H1 (cell line): Measurements from ENCODE around the gene RBM47. TPM values are rescaled to one million over a fixed set of nuclear protein-coding genes. Genes with fewer than 3 reads are reported as not detected.

ENCODE experiments used
- BRCA1 ChIP-seq: IDR thresholded peaks from 2 replicates; pipeline ENCODE4 v1.6.1; 2012; ENCODE audit warnings: low read depth, low read length, improper control_type of control experiment
- PHF8 ChIP-seq: fragments of 200-600 bp; sonication (generic); conservative IDR thresholded peaks from 2 replicates; pipeline ENCODE4 v1.7.1; 2012; ENCODE audit warnings: low read depth, mild to moderate bottlenecking, inconsistent platforms, low read length, moderate library complexity
- POLR2A ChIP-seq, 2 experiments: IDR thresholded peaks; 1 replicate in 1 of 2; 2 replicates in 1 of 2; pipeline ENCODE4 v1.6.1; 2011; ENCODE audit warnings: low read depth in 2 of 2, low read length in 2 of 2, mild to moderate bottlenecking in 2 of 2; ENCODE audit errors: control extremely low read depth in 1 of 2
- RXRA ChIP-seq: IDR thresholded peaks from 2 replicates; pipeline ENCODE4 v1.6.1; 2011; ENCODE audit warnings: low read depth, mild to moderate bottlenecking, low read length, moderate library complexity; ENCODE audit not compliant: insufficient read depth
- polyA plus RNA-seq, 7 experiments: library from polyadenylated mRNA; depleted of rRNA in 3 of 7; stranded (reverse) in 5 of 7; unstranded in 2 of 7; fragments of >200 nt in 5 of 7; fragments of 200-250 nt in 2 of 7; gene quantifications; 1 replicate in 5 of 7; 2 replicates in 1 of 7; 4 replicates in 1 of 7; pipeline versions ENCODE4 v1.2.1 to v1.2.3, GENCODE V29; 2011 to 2013; ENCODE audit warnings: missing spikeins in 2 of 7, mixed read lengths in 2 of 7
- total RNA-seq: library from RNA; stranded (reverse); fragmentation: NEBNext Ultra II Directional; extraction: Animal tissue kit (Norgen Biotek cat#: 25700); gene quantifications from 2 replicates; pipeline ENCODE4 v1.2.1, GENCODE V29; 2021

Gene RBM47
- total and polyA plus RNA-seq, 2 of the 8 experiments (the other 6 are each of a cell fraction or from before 2014, with no cell fraction given): 42.8 to 78.9 TPM

GRCh38 chr4:40626183-40626990 lies 3.3 kb downstream of the RBM47 start (continued):
- TF ChIP-seq PHF8: no peak
- no peak for TF ChIP-seq RXRA
- no peak for TF ChIP-seq BRCA1
- no peak; a peak in 1 of 3 replicates for TF ChIP-seq POLR2A (IDR thresholded peaks at IDR 0.05; ENCODE audit: control extremely low read depth in 1 of 2, low read depth in 2 of 2, low read length in 2 of 2)
